GM19463 (cell line): ENCODE results near the gene NDEL1.
"Not testable (repeated sequence)": the region's sequence is repeated elsewhere in the genome, so short reads cannot be mapped to it uniquely, and the experiment has no call there.

Experiments used
- ATAC-seq: cut with Tn5 transposase; IDR thresholded peaks from one replicate; pipeline ENCODE4 v1.9.1; 2021; ENCODE audit warnings: mild to moderate bottlenecking, moderate library complexity; ENCODE audit not compliant: unreplicated experiment

Gene NDEL1

GRCh38 chr17:8435245-8436168 lies at the start of gene NDEL1:
Gene NDEL1, plus strand, starts transcription at chr17:8435884. Its CDS starts 8,388 bp downstream, at chr17:8444272.
- peak; percentile 93 for ATAC-seq

GRCh38 chr17:8386841-8387240 lies 48.8 kb upstream of the NDEL1 start:
- ATAC-seq, result no peak

- no peak for ATAC-seq
These were observed 47.6 kb upstream of the NDEL1 start for GRCh38 chr17:8387914-8388651.

- ATAC-seq, result no peak
These were observed 44.0 kb upstream of the NDEL1 start for GRCh38 chr17:8391711-8392110.

- no peak for ATAC-seq
These were observed 43.4 kb upstream of the NDEL1 start for GRCh38 chr17:8392274-8392673.

GRCh38 chr17:8392674-8393469 lies 42.8 kb upstream of the NDEL1 start:
- ATAC-seq, result no peak

GRCh38 chr17:8393470-8394231 lies 42.0 kb upstream of the NDEL1 start:
- ATAC-seq, result no peak

- not testable (repeated sequence) for ATAC-seq
These were observed 41.2 kb upstream of the NDEL1 start for GRCh38 chr17:8394497-8394896.

- no peak for ATAC-seq
These were observed 38.0 kb upstream of the NDEL1 start, which contains the start of gene RNF222 for GRCh38 chr17:8397636-8398035. Gene RNF222, minus strand, starts transcription at chr17:8397827. Its CDS starts 4,366 bp downstream, at chr17:8393461.

- ATAC-seq, result no peak
These were observed 36.7 kb upstream of the NDEL1 start for GRCh38 chr17:8398980-8399379.

GRCh38 chr17:8401107-8401506 lies 34.6 kb upstream of the NDEL1 start:
- ATAC-seq, result no peak

GRCh38 chr17:8402921-8403536 lies 32.7 kb upstream of the NDEL1 start:
- no peak for ATAC-seq

GRCh38 chr17:8405499-8406016 lies 30.1 kb upstream of the NDEL1 start:
- no peak for ATAC-seq

GRCh38 chr17:8406174-8406573 lies 29.5 kb upstream of the NDEL1 start:
- no peak for ATAC-seq

- no peak for ATAC-seq
These were observed 27.3 kb upstream of the NDEL1 start for GRCh38 chr17:8408371-8408770.

- ATAC-seq, result no peak
These were observed 25.5 kb upstream of the NDEL1 start for GRCh38 chr17:8409966-8410882.

- ATAC-seq, result no peak
These were observed 24.8 kb upstream of the NDEL1 start for GRCh38 chr17:8410883-8411238.

- no peak for ATAC-seq
These were observed 23.6 kb upstream of the NDEL1 start for GRCh38 chr17:8412089-8412488.

GRCh38 chr17:8413328-8413727 lies 22.4 kb upstream of the NDEL1 start:
- ATAC-seq, result no peak
